ENCODE data around the gene CCDC87.

The CCDC87 gene

DNA sequence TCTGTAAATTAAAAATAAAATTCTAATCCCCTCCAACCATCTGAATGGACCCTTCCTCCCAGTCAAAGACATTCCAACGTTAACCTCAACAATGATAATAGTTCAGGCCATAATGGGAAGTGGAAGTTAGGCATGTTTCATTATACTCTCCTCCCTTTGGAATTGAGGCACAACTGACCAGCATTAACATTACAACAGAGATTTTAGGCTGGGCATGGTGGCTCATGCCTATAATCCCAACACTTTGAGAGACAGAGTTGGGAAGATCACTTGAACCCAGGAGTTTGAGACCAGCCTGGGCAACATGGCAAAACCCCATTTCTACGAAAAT, 22.0 kb downstream of the CCDC87 start:
- no peaks in the 10 kb centered on the region for H3K27me3 ChIP-seq (replicated peaks in 2 of 5; ENCODE audit: control insufficient read depth in 4 of 5, insufficient read depth in 5 of 5, low read length in 4 of 5)
- POLR2A ChIA-PET: no interaction called here
- H3K27ac ChIP-seq (ENCODE audit: insufficient read depth in 1 of 2, low read depth in 1 of 2, low read length in 2 of 2, poor library complexity in 1 of 2, severe bottlenecking in 2 of 2): no peak overlapping the region
- H3K36me3 ChIP-seq (ENCODE audit: control insufficient read depth in 4 of 4, insufficient read depth in 4 of 4, low read length in 3 of 4): peaks cover 0 to 3% (median under 1%) of the 10 kb centered on the region in 4 experiments
- no peaks in the 10 kb centered on the region for H3K9me3 ChIP-seq (ENCODE audit: control extremely low read depth in 1 of 5, control insufficient read depth in 4 of 5, insufficient read depth in 2 of 5, low read depth in 1 of 5, low read length in 4 of 5)
- 82% methylated on average over 1 of the region's 2 CpGs for WGBS (ENCODE audit: insufficient coverage)
- H3K4me3 ChIP-seq (ENCODE audit: control insufficient read depth in 1 of 7, extremely low read depth in 1 of 7, insufficient read depth in 4 of 7, low read depth in 2 of 7, low read length in 6 of 7): no peak overlapping the region
- CTCF ChIA-PET: no interaction called here
- peaks cover 0 to 14% (median 10%) of the 10 kb centered on the region in 4 experiments for H3K4me1 ChIP-seq (ENCODE audit: control extremely low read depth in 1 of 4, control insufficient read depth in 4 of 4, insufficient read depth in 4 of 4, low read length in 3 of 4)
- no peak for DNase-seq

DNA sequence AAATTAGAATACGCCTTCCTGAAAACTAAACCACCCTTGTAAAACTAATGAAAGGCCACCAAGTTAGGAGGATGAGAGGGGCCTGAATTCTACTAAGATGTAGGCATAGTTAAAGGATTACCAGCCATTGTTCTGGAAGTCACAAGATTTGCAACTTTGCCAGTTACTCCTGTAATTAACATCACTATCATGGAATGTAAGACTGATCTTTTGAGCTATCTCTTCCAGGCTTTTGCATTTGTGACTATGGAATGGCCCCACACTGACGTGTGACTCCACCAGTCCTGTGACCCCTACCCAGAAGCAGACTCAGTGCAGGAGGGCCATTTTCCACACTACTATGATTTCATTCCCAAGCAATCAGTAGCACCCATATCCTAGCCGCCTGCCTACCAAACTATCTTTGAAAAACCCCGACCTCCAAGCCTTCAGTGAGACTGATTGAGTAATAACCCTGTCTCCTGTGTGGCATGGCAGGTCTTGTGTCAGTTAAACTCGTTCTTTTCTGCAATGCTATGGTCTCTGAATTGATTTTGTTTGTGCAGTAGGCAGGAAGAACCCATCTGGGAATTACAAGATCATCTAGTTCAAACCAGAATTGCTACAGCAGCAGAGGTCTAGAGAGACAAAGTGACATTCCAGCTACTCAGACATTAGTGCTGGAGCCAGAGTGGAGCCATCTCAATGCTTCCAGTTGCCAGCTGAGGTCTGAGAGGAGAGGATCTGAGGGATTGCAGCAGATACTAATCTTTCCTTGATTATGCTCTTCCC, 22.6 kb downstream of the CCDC87 start:
- CTCF ChIA-PET: interaction anchor here (0.6 to 3.9 kb wide), 6 partner anchors 8 to 85 kb away, joined by 3 to 14 read pairs (median 4); partner anchors contain the start of genes ACTN3 and ZDHHC24
- H3K27ac ChIP-seq (ENCODE audit: insufficient read depth in 1 of 2, low read depth in 1 of 2, low read length in 2 of 2, poor library complexity in 1 of 2, severe bottlenecking in 2 of 2): no peak overlapping the region

DNA sequence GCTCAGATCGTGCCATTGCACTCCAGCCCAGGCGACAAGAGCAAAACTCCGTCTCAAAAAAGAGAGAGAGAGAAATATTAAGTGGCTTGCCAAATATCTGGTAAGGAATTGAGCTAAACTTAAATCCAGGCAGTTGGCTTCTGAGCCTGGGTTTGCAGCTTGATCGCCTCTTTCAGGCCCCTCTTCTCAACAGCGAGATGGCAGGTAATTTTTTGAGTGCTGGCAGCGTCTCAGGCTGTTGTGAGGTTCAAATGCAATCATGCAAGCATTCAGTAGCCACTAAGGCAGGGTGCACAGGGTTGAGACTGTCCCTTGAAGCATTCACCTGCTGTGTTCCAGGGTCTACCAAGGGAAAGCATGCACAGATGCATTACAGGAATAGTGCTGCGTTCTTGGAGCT, 23.8 kb downstream of the CCDC87 start:
- Histone ChIP-seq H3K36me3 (ENCODE audit: control insufficient read depth in 4 of 4, insufficient read depth in 4 of 4, low read length in 3 of 4) (peaks cover 0 to 12% (median 3%) of the 10 kb centered on the region in 4 experiments), H3K4me3 (ENCODE audit: control insufficient read depth in 1 of 7, extremely low read depth in 1 of 7, insufficient read depth in 4 of 7, low read depth in 2 of 7, low read length in 6 of 7) (no peak overlapping the region), H3K9me3 (ENCODE audit: control extremely low read depth in 1 of 5, control insufficient read depth in 4 of 5, insufficient read depth in 2 of 5, low read depth in 1 of 5, low read length in 4 of 5) (no peaks in the 10 kb centered on the region), H3K27ac (ENCODE audit: insufficient read depth in 1 of 2, low read depth in 1 of 2, low read length in 2 of 2, poor library complexity in 1 of 2, severe bottlenecking in 2 of 2) (no peak overlapping the region), H3K27me3 (replicated peaks in 2 of 5; ENCODE audit: control insufficient read depth in 4 of 5, insufficient read depth in 5 of 5, low read length in 4 of 5) (peaks cover 0 to 2% (median 0%) of the 10 kb centered on the region in 5 experiments), H3K4me1 (ENCODE audit: control extremely low read depth in 1 of 4, control insufficient read depth in 4 of 4, insufficient read depth in 4 of 4, low read length in 3 of 4) (peaks cover 0 to 14% (median 10%) of the 10 kb centered on the region in 4 experiments)
- POLR2A ChIA-PET: interaction anchor here (0.6 kb wide), 1 partner anchor 17 kb away, joined by 4 read pairs; no protein-coding TSS in a partner anchor
- CTCF ChIA-PET: interaction anchor here (0.6 to 3.9 kb wide), 11 partner anchors 9 to 109 kb away, joined by 3 to 14 read pairs (median 5); partner anchors contain the start of genes ACTN3, RBM4B and ZDHHC24
- WGBS (ENCODE audit: insufficient coverage): 96% methylated on average over 7 of the region's 7 CpGs
- DNase-seq: no peak

More for the DNA sequence above, 22.6 kb downstream of the CCDC87 start:
- POLR2A ChIA-PET: no interaction called here
- DNase-seq: no peak
- no peaks in the 10 kb centered on the region for H3K27me3 ChIP-seq (replicated peaks in 2 of 5; ENCODE audit: control insufficient read depth in 4 of 5, insufficient read depth in 5 of 5, low read length in 4 of 5)
- no peak overlapping the region for H3K4me3 ChIP-seq (ENCODE audit: control insufficient read depth in 1 of 7, extremely low read depth in 1 of 7, insufficient read depth in 4 of 7, low read depth in 2 of 7, low read length in 6 of 7)
- peaks cover 0 to 7% (median 3%) of the 10 kb centered on the region in 4 experiments for H3K36me3 ChIP-seq (ENCODE audit: control insufficient read depth in 4 of 4, insufficient read depth in 4 of 4, low read length in 3 of 4)
- peaks cover 0 to 14% (median 10%) of the 10 kb centered on the region in 4 experiments for H3K4me1 ChIP-seq (ENCODE audit: control extremely low read depth in 1 of 4, control insufficient read depth in 4 of 4, insufficient read depth in 4 of 4, low read length in 3 of 4)
- H3K9me3 ChIP-seq (ENCODE audit: control extremely low read depth in 1 of 5, control insufficient read depth in 4 of 5, insufficient read depth in 2 of 5, low read depth in 1 of 5, low read length in 4 of 5): no peaks in the 10 kb centered on the region
- 71% methylated on average over 2 of the region's 5 CpGs for WGBS (ENCODE audit: insufficient coverage)

DNA sequence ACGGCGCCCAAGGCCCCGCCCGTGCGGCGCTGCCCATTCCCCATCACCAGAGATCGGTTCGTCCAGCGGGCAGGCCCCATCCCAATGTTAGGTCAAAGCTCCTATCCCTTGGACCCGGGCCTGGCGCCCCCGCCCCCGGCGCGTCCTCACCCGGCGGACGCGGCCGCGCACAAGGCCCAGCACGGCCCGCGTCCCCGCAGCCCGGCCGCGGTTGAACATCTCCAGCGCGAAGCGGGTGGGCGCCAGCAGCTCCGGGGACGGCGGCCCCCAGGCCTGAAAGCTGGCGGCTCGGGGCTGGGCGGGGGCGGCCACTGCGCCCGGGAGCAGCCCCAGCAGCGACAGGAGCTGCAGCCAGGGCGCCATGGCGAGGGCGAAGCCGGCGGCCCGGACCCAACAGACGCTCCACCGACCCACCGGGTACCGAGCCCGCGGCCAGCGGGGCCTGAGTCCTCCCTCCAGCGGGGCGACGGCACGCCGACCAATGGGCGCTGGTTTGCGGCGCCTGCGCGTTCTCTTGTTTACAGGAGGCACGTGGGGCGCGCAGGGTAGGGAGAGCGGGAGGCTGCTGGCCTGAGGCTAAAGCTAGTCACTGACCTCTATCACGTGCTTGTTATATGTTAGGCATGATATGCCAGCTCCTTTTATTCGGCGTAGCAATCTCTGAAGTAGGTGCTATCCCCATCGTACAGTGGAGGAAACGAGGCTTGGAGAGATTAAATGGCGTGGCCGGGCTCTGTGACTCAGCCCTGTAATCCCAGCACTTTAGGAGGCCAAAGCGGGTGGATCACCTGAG, 24.5 kb downstream of the CCDC87 start, which contains the start of gene CTSF:
TSS of gene CTSF (minus strand) at position 483 of the 793 bp plus-strand sequence. CDS start at position 363, 120 bp downstream.
- no peak within 1 kb of the TSS for H3K27ac ChIP-seq (ENCODE audit: insufficient read depth in 1 of 2, low read depth in 1 of 2, low read length in 2 of 2, poor library complexity in 1 of 2, severe bottlenecking in 2 of 2)
- peak; percentile 57 to 74 (median 63) for DNase-seq
- H3K27me3 ChIP-seq (replicated peaks in 2 of 5; ENCODE audit: control insufficient read depth in 4 of 5, insufficient read depth in 5 of 5, low read length in 4 of 5): peaks cover 0 to 2% (median 0%) of the 10 kb centered on the region in 5 experiments
- ChIA-PET CTCF (interaction anchor here (0.6 to 3.9 kb wide), 15 partner anchors 8 to 269 kb away, joined by 3 to 14 read pairs (median 3); partner anchors contain the start of genes ACTN3, RBM4B and ZDHHC24), POLR2A (no interaction called here)
- H3K4me3 ChIP-seq (ENCODE audit: control insufficient read depth in 1 of 7, extremely low read depth in 1 of 7, insufficient read depth in 4 of 7, low read depth in 2 of 7, low read length in 6 of 7): peak within 1 kb of the TSS; percentile 37 to 77 (median 61)
- 3% methylated on average over 77 of the region's 77 CpGs for WGBS (ENCODE audit: insufficient coverage)
- H3K36me3 ChIP-seq (ENCODE audit: control insufficient read depth in 4 of 4, insufficient read depth in 4 of 4, low read length in 3 of 4): peaks cover 0 to 18% (median 3%) of the 10 kb centered on the region in 4 experiments
- no peaks in the 10 kb centered on the region for H3K9me3 ChIP-seq (ENCODE audit: control extremely low read depth in 1 of 5, control insufficient read depth in 4 of 5, insufficient read depth in 2 of 5, low read depth in 1 of 5, low read length in 4 of 5)
- peaks cover 0 to 14% (median 10%) of the 10 kb centered on the region in 4 experiments for H3K4me1 ChIP-seq (ENCODE audit: control extremely low read depth in 1 of 4, control insufficient read depth in 4 of 4, insufficient read depth in 4 of 4, low read length in 3 of 4)

DNA sequence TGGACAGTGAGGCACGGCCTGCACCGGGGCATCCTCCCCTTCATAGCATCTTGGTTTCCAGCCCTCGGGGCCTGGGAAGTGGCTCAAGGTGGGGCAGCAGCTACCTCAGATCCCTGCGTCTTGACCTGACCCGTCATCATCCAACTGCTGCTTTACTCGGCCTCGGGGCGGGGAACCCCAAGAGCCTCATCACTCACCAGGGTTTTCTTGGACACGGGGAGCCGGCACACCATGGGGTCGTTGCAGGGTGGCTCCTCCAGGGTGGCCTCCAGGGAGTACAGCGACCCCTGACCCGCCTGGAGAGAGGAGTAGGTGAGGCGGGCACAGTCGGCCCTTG, 25.1 kb downstream of the CCDC87 start:
- Histone ChIP-seq H3K4me1 (ENCODE audit: control extremely low read depth in 1 of 4, control insufficient read depth in 4 of 4, insufficient read depth in 4 of 4, low read length in 3 of 4) (peaks cover 0 to 14% (median 10%) of the 10 kb centered on the region in 4 experiments), H3K4me3 (ENCODE audit: control insufficient read depth in 1 of 7, extremely low read depth in 1 of 7, insufficient read depth in 4 of 7, low read depth in 2 of 7, low read length in 6 of 7) (peak overlapping the region in 6 of 7 experiments; percentile 37 to 77 (median 66)), H3K36me3 (ENCODE audit: control insufficient read depth in 4 of 4, insufficient read depth in 4 of 4, low read length in 3 of 4) (peaks cover 0 to 18% (median 3%) of the 10 kb centered on the region in 4 experiments), H3K27ac (ENCODE audit: insufficient read depth in 1 of 2, low read depth in 1 of 2, low read length in 2 of 2, poor library complexity in 1 of 2, severe bottlenecking in 2 of 2) (no peak overlapping the region), H3K27me3 (replicated peaks in 2 of 5; ENCODE audit: control insufficient read depth in 4 of 5, insufficient read depth in 5 of 5, low read length in 4 of 5) (peaks cover 0 to 2% (median 0%) of the 10 kb centered on the region in 5 experiments), H3K9me3 (ENCODE audit: control extremely low read depth in 1 of 5, control insufficient read depth in 4 of 5, insufficient read depth in 2 of 5, low read depth in 1 of 5, low read length in 4 of 5) (no peaks in the 10 kb centered on the region)
- DNase-seq: no peak
- ChIA-PET CTCF (interaction anchor here (0.9 to 3.9 kb wide), 11 partner anchors 9 to 269 kb away, joined by 3 to 14 read pairs (median 3); partner anchors contain the start of genes ACTN3 and ZDHHC24), POLR2A (no interaction called here)
- WGBS (ENCODE audit: insufficient coverage): 77% methylated on average over 11 of the region's 15 CpGs

DNA sequence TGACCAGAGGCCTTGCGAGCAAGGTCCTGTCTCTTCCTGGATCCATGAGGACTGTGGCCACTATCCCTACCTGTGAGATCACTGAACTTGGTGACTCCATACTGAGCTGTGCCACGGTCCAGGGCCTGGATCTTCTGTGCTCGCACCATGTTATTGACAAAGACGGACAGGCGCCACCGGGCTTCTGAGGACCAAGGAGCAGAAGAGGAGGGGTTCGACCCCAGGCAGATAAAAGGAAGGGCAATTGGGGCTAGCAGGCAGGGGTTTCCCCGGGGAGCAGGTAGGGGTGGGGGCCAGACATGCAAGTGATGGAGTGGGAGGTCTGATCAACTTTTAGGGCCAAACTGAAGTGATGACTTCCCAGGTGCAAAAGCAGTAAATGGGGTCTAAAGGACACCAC, 26.6 kb downstream of the CCDC87 start:
- peaks cover 0 to 20% (median 5%) of the 10 kb centered on the region in 4 experiments for H3K36me3 ChIP-seq (ENCODE audit: control insufficient read depth in 4 of 4, insufficient read depth in 4 of 4, low read length in 3 of 4)
- ChIA-PET CTCF (interaction anchor here (1.3 to 3.9 kb wide), 2 partner anchors 14 to 78 kb away, joined by 3 to 14 read pairs; no protein-coding TSS in a partner anchor), POLR2A (interaction anchor here (0.6 kb wide), 1 partner anchor 286 kb away, joined by 3 read pairs; no protein-coding TSS in a partner anchor)
- no peak overlapping the region for H3K4me3 ChIP-seq (ENCODE audit: control insufficient read depth in 1 of 7, extremely low read depth in 1 of 7, insufficient read depth in 4 of 7, low read depth in 2 of 7, low read length in 6 of 7)
- no peaks in the 10 kb centered on the region for H3K9me3 ChIP-seq (ENCODE audit: control extremely low read depth in 1 of 5, control insufficient read depth in 4 of 5, insufficient read depth in 2 of 5, low read depth in 1 of 5, low read length in 4 of 5)
- DNase-seq: no peak
- 100% methylated on average over 5 of the region's 8 CpGs for WGBS (ENCODE audit: insufficient coverage)
- H3K27me3 ChIP-seq (replicated peaks in 2 of 5; ENCODE audit: control insufficient read depth in 4 of 5, insufficient read depth in 5 of 5, low read length in 4 of 5): peaks cover 0 to 2% (median 0%) of the 10 kb centered on the region in 5 experiments
- H3K4me1 ChIP-seq (ENCODE audit: control extremely low read depth in 1 of 4, control insufficient read depth in 4 of 4, insufficient read depth in 4 of 4, low read length in 3 of 4): peaks cover 0 to 14% (median 10%) of the 10 kb centered on the region in 4 experiments
- no peak overlapping the region for H3K27ac ChIP-seq (ENCODE audit: insufficient read depth in 1 of 2, low read depth in 1 of 2, low read length in 2 of 2, poor library complexity in 1 of 2, severe bottlenecking in 2 of 2)

Data from common myeloid progenitor, CD34-positive (primary cell).